GM19455 (cell line): ENCODE data around the gene ERBB2.
"Not testable (repeated sequence)": the region's sequence is repeated elsewhere in the genome, so short reads cannot be mapped to it uniquely, and the experiment has no call there.

Experiments used
- ATAC-seq: cut with Tn5 transposase; IDR thresholded peaks from one replicate; pipeline ENCODE4 v1.9.1; 2021; ENCODE audit not compliant: unreplicated experiment

ERBB2 gene

DNA sequence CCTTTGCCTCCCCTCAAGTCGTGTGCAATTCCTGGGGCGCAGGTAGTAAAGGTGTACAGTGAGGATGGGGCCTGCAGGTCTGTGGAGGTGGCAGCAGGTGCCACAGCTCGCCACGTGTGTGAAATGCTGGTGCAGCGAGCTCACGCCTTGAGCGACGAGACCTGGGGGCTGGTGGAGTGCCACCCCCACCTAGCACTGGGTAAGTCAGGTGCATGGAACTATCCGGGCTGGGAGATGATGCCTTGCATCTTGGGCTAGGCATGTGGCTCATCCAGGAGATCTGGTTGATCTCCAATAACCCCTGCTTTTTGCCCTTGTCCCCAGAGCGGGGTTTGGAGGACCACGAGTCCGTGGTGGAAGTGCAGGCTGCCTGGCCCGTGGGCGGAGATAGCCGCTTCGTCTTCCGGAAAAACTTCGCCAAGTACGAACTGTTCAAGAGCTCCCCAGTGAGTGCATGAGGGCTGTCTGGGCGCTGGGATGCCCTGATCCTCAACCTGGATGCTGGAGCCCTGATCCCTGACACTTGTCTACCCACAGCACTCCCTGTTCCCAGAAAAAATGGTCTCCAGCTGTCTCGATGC, 43.1 kb downstream of the ERBB2 start:
- ATAC-seq = no peak

DNA sequence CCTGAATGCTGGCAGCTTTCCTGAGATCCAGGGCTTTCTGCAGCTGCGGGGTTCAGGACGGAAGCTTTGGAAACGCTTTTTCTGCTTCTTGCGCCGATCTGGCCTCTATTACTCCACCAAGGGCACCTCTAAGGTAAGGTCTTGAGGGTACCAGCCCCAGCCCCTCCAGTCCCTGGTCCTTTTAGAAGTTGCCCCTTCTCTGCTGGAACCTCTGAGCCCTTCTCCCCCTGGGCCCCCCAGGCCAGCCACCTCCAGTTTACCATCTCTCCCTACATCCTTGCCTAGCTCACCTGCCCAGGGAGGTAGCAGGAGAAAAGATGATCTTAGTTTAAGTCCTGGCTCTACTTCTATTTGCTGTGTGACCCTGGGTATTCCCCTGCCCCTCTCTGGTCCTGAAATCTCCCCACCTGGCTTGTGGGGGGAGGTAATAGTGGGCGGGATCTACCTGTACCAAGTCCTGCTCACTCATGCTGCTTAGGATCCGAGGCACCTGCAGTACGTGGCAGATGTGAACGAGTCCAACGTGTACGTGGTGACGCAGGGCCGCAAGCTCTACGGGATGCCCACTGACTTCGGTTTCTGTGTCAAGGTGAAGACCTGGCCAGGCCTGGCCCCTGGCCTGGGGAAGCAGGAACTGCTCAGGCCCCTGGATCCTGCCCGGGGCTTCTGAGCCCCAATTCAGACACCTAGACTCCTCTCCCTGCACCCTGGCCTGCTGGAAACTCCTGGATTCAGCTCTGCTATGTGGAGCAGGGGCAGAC, 44.4 kb downstream of the ERBB2 start:
- ATAC-seq = no peak

- no peak for ATAC-seq
Measured at GRCh38 chr17:39744836-39745215, 45.0 kb downstream of the ERBB2 start.

DNA sequence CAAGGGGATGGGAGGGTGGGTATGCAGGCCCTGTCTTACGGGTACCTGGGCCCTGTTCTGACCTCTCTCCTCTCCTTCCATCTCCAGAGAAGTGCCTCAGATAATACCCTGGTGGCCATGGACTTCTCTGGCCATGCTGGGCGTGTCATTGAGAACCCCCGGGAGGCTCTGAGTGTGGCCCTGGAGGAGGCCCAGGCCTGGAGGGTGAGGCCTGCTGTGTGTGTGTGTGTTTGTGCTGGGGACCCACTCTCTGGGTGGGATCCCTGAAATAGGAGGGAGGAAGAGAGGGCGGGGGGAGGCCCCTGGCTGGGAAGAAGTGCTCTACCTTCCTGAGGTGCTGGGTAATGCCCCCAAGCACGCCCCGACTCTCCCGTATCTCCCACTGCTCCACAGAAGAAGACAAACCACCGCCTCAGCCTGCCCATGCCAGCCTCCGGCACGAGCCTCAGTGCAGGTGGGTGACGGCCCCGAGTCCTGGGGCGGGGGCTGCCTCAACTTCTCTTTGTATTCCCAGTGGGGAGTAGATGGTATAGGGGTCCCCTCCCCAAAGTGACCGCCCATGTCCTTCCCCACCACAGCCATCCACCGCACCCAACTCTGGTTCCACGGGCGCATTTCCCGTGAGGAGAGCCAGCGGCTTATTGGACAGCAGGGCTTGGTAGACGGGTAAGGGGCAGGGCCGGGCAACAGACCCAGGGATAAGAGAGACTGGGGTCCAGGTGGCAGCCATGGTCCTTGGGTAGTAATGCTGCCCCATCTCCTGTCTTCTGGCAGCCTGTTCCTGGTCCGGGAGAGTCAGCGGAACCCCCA, 45.7 kb downstream of the ERBB2 start:
- ATAC-seq = no peak

- no peak for ATAC-seq
Measured at GRCh38 chr17:39746145-39746461, 46.2 kb downstream of the ERBB2 start.

- no peak for ATAC-seq
Measured at GRCh38 chr17:39747745-39748144, 47.9 kb downstream of the ERBB2 start.

DNA sequence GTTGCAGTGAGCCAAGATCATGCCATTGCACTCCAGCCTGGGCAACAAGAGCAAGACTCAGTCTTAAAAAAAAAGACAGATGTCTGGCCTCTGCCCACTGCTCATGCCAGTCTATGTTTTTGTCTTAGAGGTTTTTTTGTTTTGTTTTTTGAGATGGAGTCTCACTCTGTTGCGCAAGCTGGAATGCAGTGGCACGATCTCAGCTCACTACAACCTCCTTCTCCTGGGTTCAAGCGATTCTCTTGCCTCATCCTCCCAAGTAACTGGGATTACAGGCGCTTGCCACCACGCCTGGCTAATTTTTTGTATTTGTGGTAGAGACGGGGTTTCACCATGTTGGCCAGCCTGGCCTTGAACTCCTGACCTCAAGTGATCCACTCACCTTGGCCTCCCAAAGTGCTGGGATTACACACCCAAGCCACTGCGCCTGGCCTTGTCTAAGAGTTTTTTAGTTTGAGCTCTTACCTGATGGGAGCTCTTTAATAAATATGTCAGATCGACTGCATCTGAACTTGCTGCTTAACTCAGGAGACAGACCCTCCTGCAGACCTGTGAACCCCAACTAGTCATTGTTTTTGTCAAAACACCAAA, 48.7 kb downstream of the ERBB2 start:
- ATAC-seq = not testable (repeated sequence)

GRCh38 chr17:39750131-39751015, 50.5 kb downstream of the ERBB2 start:
- no peak for ATAC-seq

GRCh38 chr17:39751016-39751543, 51.2 kb downstream of the ERBB2 start:
- no peak for ATAC-seq

DNA sequence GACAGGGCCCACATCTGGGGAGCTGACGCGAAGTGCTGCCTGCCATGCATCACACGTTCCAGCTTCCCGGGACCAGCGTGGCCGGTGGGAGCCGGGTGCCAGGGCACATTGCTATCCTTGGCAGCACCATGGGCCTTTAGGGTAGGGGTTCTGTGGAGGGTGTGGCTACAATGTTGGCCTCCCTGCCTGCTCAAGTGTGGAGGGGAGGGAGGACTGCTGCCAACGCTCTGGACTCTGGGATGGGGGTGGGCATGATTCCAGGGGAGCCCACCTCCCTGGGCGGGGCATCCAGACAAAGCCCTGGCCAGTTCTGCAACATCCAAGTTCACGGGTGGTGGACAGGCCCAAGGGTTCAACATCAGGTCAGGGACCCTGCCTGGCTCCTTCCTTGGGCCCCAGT, 51.8 kb downstream of the ERBB2 start:
- ATAC-seq = no peak

- ATAC-seq = no peak
Measured at GRCh38 chr17:39752241-39752881, 52.5 kb downstream of the ERBB2 start.

- ATAC-seq = peak; percentile 29
Measured at GRCh38 chr17:39753514-39754160, 53.8 kb downstream of the ERBB2 start.

- peak; percentile 61 for ATAC-seq
Measured at GRCh38 chr17:39754161-39754957, 54.5 kb downstream of the ERBB2 start.

DNA sequence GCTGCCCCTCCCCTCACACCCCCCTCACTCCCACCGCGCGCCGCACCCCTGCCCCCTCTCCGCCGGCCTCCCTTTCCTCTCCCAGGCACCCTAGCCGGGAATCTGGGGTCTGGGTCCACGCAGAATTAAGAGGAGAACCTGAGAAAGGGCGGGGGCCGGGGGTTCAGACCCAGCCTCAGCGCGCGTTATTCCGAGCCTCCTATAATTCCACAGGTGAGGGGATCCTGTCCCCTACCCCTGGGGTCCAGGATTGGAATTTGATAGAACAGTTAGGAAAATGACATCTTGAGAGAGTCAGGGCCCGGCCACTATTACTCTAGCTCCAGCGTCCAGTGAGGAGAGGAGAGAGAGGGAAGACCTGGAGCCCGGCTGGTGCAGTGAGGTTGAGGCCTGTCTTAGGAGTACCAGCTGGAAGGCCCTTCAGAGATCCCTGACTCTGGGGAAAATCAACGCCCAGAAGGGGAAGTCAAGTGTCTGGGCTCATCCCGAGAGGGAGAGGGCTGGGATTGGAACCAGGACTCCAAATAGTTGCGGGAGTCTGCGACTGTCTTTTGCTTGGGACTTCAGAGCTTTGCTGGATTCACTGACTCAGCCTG, 55.2 kb downstream of the ERBB2 start:
- ATAC-seq = no peak

DNA sequence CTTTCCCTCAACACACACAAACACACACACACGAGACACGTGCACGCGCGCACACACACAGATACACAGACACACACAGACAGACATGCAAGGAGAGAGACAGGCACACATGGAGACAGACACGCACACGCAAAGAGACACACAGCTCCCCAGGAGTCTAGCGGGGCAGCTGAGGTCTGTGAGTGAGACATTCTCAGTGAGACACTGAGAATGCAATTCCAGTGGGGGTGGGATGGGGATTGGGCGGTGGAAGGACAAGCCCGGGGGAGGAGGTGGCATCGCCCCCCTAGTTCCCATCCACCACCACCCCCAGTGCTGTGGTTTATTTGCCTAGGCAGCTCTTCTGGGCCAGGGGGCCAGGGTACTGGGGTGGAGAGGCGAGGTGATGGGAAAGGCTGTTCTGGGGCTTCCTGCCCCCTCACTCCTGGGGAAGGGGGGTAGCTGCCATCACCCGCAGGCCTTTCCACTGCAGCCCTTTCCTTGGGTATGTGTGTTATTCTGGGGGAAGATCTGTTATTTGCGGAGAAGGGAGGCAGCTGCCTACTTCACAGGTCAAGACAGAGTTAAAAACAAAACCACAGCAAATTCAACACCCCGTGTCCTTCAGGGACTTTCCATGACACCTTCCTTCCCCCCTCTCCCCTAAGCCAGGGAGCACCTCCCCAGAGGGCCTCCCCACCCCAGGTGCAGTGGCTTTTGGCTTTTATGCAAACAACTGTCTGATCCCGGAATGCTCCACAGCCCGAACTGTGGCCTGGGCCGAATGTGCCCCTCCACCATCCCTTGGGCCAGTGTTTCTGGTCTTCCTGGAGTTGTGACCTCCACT, 55.9 kb downstream of the ERBB2 start:
- peak; percentile 21 for ATAC-seq

DNA sequence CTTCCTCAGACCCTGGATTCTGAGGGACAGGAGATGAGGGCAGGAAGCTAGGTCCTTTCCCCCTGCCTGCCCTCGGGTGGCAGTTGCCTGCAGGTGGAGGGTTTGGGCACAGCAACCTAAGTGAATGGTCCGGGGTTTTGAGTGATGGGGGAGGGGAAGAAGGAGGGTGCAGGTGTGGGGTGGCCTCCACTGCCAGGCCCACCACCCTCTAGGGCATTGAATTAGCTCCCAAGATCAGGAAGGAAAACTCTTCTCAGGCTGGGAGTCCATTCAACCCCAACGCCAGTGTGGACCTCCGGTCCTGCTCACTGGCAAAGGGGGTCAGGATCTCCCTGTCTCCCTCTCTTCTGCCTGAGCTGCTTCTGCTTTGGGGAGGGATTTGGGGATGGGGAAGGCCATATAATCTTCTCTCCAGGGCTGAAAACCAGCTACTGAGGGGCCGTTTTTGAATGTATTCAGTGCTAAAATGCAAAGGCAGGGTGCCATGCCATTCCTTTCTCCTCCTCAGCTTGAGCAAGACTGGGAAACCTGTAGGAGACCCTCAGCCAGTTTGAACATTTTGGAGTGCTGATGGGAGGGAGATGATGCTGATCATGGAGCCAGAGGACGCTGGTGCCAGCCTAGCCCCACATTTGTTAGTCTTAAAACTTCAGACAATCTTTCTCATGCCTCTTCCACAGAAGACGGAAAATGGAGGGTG, 56.7 kb downstream of the ERBB2 start:
- no peak for ATAC-seq

GRCh38 chr17:39757176-39757662, 57.4 kb downstream of the ERBB2 start:
- no peak for ATAC-seq
